Left ventricle myocardium superior (tissue), 1 donor: Measurements from ENCODE around the gene TXNDC11. TPM values are rescaled to one million over a fixed set of nuclear protein-coding genes. Genes with fewer than 3 reads are reported as not detected.
A peak's percentile ranks its signal among the peaks of the same experiment; 100 is the strongest.

Source experiments
- ATAC-seq: fragments of 200-7000 bp; cut with Tn5 transposase; one replicate; pipeline ENCODE4 v1.9.1; 2020; ENCODE audit warnings: mild to moderate bottlenecking, moderate library complexity
- DNase-seq: peaks from one replicate; pipeline ENCODE4 v3.0.0-alpha.2; 2020
- intact Hi-C: fragments of 100-400 bp; cut with micrococcal nuclease; formaldehyde crosslinking; loops from one replicate; pipeline ENCODE4 v1.11.0; 2022
- total RNA-seq: library from RNA; stranded (reverse); fragmentation: NEBNext Ultra II Directional; extraction: Animal tissue kit (Norgen Biotek cat#: 25700); gene quantifications from one replicate; pipeline ENCODE4 v1.2.1, GENCODE V29; 2021
- donor health status: DM: no; HTN: yes; CAD: no; lungs with severe emphysema.

The TXNDC11 gene
- total RNA-seq, 1 donor from 2014 or later = 20.8 TPM

DNA sequence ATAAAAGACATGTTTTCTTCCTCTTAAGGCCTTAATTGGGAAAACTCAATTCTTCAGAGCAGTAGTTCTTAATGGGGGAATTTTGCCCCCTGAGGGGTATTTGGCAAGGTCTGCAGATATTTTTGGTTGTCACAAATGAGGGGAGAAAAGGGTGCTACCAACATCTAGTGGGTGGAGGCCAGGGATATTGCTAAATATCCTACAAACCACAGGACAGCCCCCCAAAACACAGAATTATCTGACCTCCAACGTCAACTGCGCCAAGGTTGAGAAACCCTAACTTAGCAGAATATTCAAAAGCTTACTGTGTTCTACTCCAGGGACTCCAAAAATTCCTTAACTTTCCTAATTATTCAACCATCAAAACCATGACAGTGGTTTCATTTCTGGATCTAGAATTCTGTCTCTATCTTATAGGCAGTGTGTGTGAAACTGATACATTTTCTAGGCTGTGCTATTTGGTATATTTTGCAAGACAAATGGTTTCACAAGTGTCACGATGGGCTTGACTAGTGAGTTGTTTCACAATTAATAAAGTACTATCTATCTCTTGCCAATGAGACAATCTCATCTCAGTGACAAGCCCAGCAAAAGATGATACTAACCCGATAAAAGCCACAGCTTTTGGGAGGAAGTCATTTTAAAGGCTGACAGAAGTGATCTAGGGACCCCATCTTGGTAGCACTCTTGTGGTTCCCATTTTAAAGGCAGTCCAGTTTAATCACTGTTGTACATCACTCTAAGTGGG, 14.7 kb downstream of the TXNDC11 start:
- intact Hi-C loops = no loop called here
- DNase-seq (no peak), ATAC-seq (no peak)

DNA sequence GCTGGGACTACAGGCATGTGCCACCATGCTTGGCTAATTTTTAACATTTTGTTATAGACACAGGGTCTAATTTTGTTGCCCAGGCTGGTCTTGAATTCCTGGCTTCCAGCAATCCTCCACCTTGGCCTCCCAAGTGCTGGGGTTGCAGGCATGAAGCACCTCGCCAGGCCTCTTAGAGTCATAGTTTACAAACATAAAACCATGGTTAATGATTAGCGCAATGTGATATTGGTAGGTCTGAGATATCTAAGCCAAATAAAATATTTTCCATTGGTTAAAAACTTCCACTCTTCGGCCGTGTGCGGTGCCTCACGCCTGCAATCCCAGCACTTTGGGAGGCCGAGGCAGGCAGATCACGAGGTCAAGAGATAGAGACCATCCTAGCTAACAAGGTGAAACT, 16.6 kb downstream of the TXNDC11 start:
- intact Hi-C loops = no loop called here
- no peak for DNase-seq
- no peak for ATAC-seq

DNA sequence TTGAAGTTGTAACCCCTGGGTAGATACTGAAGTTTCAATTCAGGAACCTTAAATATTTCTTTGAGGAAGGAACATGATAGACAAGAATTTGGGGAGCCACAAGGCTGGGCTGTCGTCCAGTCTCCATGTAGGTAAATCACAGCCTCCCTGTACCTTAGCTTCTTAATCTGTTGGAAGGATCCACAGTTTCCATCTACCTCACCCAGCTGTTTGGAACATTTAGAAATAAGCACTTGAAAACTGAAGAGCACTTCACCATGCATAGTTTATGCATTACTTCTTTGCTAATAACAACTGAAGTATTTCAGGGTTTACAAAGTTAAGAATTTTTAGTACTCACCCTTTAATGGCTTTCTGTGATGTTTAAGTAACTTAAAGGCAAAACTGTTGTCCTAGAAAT, 17.2 kb downstream of the TXNDC11 start:
- DNase-seq (no peak), ATAC-seq (peak; percentile 44)
- intact Hi-C loops = no loop called here

DNA sequence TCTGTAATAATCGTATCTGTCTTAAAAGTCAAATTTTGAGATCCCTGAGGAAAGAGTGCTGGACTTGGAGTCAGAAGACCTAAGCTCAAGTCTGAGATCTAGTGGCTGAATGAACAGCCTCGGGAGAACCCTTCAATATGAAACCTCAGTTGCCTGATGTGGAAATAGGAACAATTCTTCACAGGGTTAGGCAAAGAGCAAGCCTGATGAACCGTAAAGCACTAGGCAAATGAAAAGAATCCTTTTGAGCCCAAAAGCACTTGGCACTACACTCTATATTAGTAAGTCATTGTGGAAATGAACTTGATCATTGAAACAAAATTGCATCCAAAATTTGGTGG, 20.2 kb downstream of the TXNDC11 start:
- no peak for ATAC-seq
- intact Hi-C loops = no loop called here
- DNase-seq = no peak

DNA sequence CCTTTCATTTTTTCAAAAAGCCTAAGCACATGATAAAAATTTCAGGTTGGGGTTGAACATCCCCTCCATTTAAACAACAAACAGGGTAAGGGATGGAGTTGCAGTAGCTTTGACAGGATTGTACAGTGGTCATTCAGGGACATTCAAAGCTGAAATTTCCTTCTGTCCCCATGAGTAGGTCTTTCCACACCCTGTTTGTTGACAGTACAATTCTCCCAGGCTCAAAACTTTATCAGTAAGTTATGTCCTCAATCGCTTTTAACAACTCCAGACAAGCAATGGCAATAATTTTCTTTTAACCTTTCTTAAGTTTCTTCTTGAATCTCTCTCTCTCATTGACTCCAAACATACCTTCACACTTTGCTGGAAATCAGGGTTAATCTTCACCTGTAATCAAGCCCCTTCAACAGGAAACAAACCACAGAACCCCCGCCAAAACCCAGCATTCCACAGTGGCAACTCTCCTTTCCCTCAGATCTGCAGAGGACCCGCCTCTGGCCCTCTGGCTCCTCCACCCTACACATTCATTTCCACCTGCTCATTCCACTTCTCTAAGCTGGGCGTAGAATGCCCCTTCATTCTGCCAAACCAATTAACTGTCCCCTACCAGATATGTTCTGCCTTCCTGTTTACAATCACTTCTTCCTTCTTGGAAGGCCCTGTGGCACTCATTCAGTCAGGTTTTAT, 20.7 kb downstream of the TXNDC11 start:
- no peak for DNase-seq
- intact Hi-C loops = no loop called here
- peak; percentile 35 for ATAC-seq

DNA sequence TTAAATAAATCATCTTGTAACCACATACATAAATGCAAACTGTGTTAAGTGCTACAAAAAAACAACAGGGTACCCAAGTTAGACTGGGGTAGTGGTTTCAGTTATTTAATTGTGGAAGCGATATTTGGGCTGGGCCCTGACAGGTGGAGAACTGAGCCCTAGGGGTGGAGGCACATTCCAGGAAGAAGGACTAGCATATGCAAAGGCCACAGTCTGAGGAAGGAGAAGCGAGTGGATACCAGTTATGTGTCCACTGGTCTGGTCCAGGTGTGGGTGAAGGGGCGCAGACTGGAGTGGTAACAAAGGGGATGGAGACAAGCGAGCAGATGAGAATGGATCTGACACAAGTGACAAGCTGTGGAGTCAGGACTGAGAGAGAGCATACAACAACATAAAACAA, 22.9 kb downstream of the TXNDC11 start:
- intact Hi-C loops = loop anchor here (10.0 kb wide), 2 partner anchors 185 to 315 kb away; no protein-coding TSS in a partner anchor
- no peak for ATAC-seq
- no peak for DNase-seq

DNA sequence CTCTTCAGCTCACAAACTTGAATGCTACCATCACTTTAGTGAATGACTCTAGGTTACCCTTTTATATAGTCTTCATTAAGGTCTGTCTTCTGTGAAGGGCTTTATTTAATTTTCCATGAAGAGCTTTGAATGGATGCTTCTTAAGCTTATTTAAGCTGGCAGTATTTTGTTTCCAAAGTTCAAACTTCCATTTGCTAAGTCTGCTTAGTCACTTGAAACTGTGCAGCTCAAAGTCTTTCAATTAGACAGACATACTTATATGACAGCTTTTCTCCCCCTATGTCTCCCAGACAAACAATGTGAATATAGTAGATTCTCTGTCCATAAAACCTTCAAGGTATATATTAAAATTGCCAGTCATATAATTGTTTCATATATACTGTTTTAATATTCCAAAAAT, 23.5 kb downstream of the TXNDC11 start:
- DNase-seq = no peak
- intact Hi-C loops = loop anchor here (10.0 kb wide), 2 partner anchors 184 to 314 kb away; no protein-coding TSS in a partner anchor
- no peak for ATAC-seq

DNA sequence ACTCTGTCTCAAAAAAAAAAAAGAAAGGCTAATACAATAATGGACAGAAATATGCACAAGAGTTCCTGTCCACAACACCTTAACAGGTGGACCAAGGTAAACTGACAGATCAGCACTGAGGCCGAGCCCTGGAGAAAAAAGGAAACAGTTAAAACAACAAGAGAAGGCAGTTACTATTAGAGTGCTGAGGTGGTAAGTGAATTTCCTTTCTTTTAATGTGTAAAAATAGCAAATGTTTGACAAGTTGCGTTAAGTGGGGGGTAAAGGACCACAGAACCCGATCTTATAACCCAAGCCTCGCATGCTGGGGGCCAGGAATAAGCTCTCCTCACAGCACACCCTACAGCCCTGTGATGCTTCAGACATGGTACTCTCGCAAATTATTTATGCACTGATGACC, 24.8 kb downstream of the TXNDC11 start:
- ATAC-seq (no peak), DNase-seq (no peak)
- intact Hi-C loops = loop anchor here (10.0 kb wide), 2 partner anchors 183 to 313 kb away; no protein-coding TSS in a partner anchor

DNA sequence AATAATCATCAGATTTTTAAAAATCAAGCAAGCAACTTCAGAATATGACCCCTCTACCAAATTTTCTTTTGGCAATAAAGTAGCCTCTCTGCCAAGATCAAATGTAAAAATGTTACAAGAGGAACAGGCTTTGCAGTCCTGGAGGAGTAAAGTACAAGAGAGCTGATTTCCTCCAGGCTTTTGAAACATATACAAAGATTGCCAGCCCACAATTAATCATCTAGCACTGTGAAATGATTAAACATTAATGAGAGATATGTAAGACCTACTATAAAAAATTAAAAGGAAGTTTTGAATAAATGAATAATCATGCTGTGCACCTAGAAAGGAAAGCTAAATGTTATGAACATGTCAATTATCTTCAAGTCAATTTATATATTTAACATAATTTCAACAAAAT, 26.3 kb downstream of the TXNDC11 start:
- no peak for ATAC-seq
- intact Hi-C loops = loop anchor here (10.0 kb wide), 2 partner anchors 182 to 312 kb away; no protein-coding TSS in a partner anchor
- no peak for DNase-seq

DNA sequence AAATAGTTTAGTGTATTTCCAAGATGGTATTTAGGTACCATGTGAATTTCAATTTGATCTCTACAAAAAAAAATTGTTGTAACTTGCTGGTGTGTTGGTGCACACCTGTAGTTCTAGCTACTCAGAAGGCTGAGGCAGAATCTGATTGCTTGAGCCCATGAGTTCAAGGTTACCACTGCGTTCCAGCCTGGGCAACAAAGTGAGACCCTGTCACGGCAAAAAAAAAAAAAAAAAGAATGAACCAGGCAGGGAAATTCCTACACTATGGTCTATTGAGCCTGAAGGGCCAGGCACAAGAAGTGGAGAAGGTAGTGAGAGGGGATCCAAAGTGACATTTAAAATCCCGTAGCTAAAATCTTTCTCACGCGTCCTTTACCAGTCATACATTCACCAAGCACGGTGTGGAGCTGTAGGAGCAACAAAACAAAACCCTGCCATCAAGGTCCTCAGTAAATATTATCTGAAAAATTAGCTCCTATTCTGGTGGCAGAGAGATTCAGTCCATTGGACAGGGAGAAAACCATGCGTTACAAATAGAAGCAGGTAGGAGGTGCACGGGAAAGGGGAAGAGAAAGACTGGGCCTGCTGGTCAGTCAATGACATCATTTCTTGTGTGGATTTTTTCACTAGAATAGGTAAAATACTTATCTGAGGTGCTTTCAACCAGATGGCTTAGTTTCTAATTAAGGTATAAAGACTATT, 27.3 kb downstream of the TXNDC11 start:
- no peak for DNase-seq
- intact Hi-C loops = loop anchor here (10.0 kb wide), 2 partner anchors 181 to 311 kb away; no protein-coding TSS in a partner anchor
- ATAC-seq = no peak

DNA sequence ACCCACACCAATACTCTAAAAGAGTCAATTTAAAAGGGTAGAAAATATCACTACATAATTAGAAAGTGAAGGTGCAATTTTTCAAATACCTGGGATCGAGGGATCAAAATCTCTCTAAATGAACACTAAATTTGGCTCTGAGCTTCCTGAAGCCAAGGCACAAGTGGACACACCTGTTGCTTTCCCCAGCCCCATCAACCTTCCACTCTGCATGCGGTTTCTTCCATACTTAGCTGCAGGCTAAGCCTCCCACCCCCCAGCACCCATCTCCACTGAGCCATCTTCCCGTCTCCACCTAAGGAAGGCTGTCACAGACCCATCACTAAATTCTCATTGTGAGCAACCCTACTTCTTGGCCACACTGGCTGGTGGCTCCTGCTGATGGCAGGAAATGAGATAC, 30.5 kb downstream of the TXNDC11 start:
- DNase-seq (no peak), ATAC-seq (no peak)
- intact Hi-C loops = loop anchor here (10.0 kb wide), 2 partner anchors 177 to 307 kb away; no protein-coding TSS in a partner anchor

DNA sequence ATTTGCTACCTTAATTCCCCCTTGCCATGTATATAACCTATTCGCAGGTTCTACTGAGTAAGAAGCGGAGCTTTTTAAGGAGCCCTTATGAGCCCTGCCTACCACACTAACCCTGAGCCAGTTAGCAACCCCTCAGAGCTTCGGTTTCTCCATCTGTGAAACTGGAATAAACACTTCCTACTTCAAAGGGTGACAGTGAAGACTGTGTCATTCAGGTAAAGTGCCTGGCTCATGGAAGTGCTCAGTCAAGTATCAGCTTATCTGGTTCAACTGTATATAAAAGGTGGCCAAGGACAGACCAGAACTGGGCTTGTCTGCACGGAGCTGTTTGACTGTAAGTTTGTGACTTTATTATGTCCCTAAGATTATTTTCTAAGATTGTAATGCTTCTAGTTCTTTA, 31.0 kb downstream of the TXNDC11 start:
- intact Hi-C loops = loop anchor here (10.0 kb wide), 2 partner anchors 177 to 307 kb away; no protein-coding TSS in a partner anchor
- DNase-seq = no peak
- peak; percentile 59 for ATAC-seq

DNA sequence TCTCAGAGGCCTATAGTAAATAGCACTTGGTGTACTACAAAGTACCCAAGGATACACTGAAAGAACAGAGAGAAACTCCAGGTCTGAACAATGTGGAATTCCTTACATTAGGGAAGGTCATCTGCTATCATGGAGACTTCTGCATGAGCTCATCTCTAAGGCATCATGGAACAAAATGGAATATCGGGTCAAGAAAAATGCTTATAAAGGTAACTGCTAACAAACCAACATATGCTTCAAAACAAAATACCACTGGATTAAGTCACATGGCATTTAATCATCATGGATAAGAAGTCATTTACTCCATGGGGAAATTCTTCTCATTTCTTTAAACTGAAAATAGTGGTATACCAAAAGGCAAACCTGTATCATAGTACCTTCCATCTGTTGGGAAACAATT, 34.2 kb downstream of the TXNDC11 start:
- intact Hi-C loops = no loop called here

DNA sequence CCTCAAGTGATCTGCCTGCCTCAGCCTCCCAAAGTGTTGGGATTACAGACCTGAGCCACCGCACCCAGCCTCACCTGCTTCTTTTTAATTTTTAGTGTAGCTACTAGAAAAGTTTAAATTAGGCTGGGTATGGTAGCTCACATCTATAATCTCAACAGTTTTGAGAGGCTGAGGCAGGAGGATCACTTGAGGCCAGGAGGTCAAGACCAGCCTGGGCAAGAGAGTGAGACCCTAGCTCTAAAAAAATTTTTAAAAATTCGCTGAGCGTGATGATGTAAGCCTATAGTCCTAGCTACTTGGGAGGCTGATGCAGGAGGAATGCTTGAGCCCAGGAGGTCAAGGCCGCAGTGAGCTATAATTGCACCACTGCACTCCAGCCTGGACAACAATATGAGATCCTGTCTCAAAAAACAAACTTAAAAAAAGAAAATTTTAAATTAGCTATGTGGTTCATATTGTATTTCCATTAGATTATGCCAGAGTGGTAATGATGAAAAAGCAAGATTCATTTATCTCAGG, 34.9 kb downstream of the TXNDC11 start:
- ATAC-seq (no peak), DNase-seq (no peak)
- intact Hi-C loops = no loop called here

More for the DNA sequence above, 34.2 kb downstream of the TXNDC11 start:
- ATAC-seq (no peak), DNase-seq (no peak)

DNA sequence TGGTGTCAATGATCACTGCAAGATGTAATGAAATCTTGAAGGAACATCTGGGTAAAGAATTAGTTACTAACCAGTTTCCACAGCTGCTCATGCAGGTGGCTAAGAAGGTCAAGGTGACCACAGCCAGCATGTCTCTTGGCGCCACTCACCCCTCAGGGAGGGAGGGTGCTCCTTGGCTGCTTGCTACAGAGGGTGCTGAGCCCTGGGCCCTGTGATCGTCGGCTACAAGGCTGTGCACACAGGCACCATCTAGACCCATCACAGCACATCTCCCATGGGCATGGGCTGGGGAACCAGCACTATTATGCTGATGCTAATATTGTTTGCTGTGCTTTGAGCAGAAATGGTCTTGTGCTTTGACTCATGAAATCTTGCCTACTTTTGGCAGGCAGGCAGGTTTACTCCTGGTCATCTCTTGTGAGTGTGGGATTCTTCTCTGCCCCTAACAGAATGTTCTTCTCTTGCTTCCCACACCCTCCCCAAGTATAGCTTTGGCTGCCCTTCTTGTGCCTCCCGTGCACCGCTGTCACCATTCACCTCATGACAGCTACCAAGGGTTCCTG, 36.4 kb downstream of the TXNDC11 start:
- DNase-seq = peak; percentile 51
- peak; percentile 96 for ATAC-seq
- intact Hi-C loops = no loop called here

DNA sequence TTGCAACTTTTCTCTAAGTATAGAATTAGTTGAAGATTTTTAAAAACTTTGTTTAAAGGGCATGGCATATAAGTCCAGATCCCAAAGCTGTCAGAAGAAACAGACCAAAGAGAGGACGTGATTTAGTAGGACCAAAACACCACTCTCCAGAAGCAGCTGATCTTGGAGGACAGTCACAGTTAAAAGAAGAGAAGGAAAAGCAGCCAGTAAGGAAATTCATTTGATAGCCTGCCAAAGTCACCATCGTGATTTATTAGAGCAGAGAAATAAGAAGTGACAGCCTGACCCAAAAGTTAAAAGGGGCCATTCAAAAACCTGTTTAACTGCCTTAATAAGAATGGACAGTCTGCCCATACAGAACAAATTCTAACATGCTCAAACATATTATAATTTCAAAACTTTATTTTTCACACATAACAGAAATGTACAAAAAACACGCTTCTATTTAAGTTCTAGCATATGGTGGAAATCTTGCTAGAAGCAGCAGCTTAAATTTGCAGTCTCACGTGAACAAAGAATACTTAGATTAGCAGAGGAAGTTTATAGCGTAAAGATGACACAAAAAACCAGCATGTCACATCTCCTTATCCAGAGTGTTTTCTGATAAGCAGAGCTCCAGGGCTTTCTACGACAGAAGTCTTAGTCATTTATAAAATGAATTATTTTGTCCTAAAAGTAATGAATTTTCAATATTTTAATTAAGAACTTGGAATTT, 37.2 kb downstream of the TXNDC11 start:
- ATAC-seq (no peak), DNase-seq (no peak)
- intact Hi-C loops = no loop called here

DNA sequence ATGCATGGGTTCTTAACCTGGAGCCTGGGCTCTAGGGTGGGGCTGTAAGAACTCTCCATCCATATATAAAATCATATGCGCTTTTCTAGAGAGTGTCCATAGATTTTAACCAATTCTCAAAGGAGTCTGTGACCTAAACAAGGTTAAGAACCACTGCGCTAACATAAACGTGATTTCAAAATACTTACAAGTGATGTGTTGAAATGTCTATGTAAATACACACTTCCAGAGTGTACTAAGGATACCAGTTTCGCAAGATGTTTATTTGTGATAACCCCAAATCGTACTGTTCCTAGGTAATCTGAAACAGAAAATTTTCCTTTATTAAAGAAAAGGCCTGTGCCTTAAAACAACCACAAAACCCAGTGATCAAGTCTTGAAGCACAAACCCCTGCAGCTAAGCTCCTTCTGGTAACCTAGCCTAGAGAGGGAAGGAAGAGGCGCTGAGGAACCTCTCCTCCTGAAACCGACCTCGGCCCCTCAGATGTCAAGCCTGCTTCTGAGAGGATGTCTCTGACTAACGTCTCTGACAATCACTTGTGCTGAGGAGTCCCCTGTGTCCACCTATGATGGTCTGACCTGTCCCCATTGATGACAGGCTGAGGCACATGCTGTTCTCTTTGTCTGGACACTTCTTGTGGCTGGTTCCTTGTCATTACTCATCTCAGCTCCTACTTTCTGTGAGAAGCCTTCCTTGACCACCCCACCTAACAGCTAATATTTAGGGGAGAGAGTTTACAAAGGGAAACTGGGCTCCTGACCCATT, 42.2 kb downstream of the TXNDC11 start:
- ATAC-seq = no peak
- no peak for DNase-seq
- intact Hi-C loops = no loop called here

DNA sequence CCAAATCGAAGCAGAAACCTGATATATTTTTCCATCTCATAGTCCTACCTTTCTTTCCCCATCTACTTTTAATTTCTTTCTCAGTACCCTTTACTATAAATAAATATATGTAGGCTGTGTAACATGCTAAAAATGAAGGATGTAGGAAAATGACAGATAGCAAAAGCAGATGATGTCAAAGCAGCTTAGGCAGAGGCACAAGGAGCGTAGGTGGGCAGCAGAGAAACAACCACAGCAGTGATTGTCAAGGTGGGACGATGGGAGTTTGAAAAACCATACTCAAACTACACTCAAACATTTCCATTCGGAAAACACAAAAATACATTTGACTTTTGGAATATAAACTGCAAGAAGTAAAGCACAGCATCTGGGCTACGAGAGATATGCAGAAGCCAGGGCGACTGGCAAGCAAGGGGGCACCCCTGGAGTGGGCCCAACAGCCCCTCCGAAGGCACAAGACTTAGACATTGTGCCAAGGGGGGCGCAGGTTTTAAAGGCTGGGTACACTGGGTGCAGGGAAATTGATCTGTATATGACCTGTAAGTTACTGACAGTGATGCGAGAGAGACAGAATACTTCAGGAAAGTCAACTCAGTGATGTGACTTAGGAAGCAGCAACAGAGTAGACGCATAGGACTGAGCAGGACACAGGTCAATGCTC, 43.3 kb downstream of the TXNDC11 start:
- ATAC-seq (no peak), DNase-seq (no peak)
- intact Hi-C loops = no loop called here
